Right lobe of liver (tissue), 4 donors: ENCODE data around the gene CRK.

ENCODE experiments used
- POLR2A ChIP-seq: fragments of 450-650 bp; IDR thresholded peaks from one replicate; pipeline ENCODE4 v1.6.1; 2017; ENCODE audit warnings: antibody characterized with exemption, mild to moderate bottlenecking
- TF ChIP-seq, protein P1 (sequence below), 4 donors: fragments of 200-600 bp in 3 of 4; fragments of 450-650 bp in 1 of 4; IDR thresholded peaks; one replicate each; pipeline versions ENCODE4 v1.5.1 to v1.8.0; 2016 to 2022; ENCODE audit warnings: antibody characterized with exemption in 4 of 4, mild to moderate bottlenecking in 2 of 4
- donor health status: DM: no; HTN: no; CAD: no.
- donor health status: DM: no; HTN: no; CAD: no.
- donor health status: DM: no; HTN: yes; CAD: no.

DNA sequence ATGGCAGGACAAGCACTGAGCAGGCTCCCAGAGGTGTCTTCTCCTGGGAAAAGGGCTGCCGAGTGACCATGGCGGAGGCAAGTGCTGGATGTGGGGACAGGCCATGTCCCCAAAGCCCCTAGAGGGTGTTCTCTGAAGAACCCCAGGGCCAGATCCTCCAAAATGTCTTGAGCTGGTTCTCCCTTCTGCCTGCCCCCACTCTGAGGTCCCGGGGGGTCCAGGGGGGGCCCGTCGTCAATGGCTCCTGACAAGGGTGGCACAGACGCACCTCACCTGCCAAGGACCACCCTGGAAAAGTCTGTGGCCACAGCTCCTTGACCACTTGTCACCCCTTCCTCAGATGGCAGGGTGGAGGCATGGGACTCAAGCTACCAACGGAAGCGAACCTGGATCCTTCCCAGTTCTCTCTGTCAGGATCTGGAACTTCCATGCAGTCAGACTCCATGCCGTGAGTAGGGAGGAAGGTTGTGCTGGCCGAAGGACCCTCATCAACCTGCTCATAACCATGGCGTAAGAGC, 38.8 kb upstream of the CRK start:
- TF ChIP-seq POLR2A = no peak
- TF ChIP-seq, protein P1, sequence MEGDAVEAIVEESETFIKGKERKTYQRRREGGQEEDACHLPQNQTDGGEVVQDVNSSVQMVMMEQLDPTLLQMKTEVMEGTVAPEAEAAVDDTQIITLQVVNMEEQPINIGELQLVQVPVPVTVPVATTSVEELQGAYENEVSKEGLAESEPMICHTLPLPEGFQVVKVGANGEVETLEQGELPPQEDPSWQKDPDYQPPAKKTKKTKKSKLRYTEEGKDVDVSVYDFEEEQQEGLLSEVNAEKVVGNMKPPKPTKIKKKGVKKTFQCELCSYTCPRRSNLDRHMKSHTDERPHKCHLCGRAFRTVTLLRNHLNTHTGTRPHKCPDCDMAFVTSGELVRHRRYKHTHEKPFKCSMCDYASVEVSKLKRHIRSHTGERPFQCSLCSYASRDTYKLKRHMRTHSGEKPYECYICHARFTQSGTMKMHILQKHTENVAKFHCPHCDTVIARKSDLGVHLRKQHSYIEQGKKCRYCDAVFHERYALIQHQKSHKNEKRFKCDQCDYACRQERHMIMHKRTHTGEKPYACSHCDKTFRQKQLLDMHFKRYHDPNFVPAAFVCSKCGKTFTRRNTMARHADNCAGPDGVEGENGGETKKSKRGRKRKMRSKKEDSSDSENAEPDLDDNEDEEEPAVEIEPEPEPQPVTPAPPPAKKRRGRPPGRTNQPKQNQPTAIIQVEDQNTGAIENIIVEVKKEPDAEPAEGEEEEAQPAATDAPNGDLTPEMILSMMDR (IDR thresholded peaks at IDR 0.05) = no peak
